Measurements from ENCODE around the gene NEMP2.
"Not testable (repeated sequence)": the region's sequence is repeated elsewhere in the genome, so short reads cannot be mapped to it uniquely, and the experiment has no call there.

Gene NEMP2

GRCh38 chr2:190489475-190489874 lies 45.0 kb downstream of the NEMP2 start:
- DNase-seq (ENCODE audit: low spot score): no peak

- no peak for DNase-seq (ENCODE audit: low spot score)
Measured at GRCh38 chr2:190488516-190489233, 45.8 kb downstream of the NEMP2 start.

GRCh38 chr2:190486037-190486623 lies 48.4 kb downstream of the NEMP2 start:
- no peak for DNase-seq (ENCODE audit: low spot score)

DNA sequence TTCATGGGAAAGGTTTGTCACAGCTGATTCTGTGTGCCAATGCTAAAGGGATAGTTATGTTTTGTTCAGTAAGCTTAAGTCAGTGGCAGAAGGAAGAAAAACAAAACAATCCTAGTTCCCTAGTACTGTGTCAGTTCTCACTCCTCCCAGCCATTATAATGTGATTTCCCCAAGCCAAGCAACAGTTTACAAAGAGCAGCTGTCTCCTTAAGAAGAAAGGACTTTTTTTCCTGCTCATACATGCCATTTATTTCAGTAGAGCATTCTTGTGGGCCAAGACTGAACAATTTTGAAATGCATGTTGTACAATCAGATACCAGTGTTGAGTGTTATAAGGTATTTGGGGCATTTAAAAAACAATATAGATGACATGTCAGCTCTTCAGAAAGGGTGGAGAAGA lies 52.1 kb downstream of the NEMP2 start:
- no peak for DNase-seq (ENCODE audit: low spot score)

DNA sequence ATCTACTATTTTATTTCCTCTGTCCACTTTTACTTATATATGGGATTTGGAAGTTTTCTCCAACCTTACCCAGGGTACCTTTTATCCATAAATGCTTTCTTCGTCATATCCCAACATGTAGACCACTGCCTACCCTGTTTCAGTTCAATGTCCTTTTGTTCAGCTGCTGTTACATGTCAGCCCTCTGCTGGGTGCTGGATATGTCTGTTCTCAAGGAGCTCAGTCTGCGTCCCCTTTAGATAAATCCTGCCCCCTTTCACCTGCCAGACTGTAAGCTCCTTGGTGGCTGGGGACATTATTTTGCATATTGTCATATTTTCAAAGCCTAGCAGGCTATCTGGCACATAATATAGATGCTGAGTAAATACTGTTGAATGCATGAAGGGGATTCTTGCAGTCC lies 53.2 kb downstream of the NEMP2 start:
- DNase-seq (ENCODE audit: low spot score): no peak

DNA sequence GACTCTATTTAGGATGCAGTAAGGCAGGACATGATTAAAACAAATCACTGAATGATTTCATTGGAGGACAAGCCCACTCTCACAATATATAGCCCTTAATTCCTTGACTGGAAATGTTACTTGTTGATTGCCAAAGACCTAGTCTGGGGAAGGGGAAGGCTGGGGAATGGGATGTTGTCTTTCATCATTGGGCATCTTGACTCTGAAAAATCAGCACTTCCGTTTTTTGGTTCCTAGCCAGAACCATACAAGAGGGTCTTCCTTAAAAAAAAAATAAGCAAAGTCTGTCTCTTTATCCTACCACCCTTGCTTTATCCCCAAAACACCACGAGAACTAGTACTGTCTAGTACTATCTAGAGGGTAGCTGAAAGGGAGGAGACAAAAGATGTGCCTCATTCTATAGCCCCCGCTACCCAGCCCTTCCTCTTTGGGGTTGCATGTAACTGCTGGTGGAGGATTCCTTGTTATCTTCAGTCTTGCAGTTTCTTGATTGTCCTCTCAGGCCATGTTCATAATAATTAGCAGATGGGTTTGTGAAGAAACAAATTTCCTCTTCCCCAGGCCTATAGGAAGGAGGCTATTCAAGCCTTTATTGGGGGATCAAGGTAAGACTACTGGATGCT lies 55.8 kb downstream of the NEMP2 start:
- DNase-seq (ENCODE audit: low spot score): no peak

DNA sequence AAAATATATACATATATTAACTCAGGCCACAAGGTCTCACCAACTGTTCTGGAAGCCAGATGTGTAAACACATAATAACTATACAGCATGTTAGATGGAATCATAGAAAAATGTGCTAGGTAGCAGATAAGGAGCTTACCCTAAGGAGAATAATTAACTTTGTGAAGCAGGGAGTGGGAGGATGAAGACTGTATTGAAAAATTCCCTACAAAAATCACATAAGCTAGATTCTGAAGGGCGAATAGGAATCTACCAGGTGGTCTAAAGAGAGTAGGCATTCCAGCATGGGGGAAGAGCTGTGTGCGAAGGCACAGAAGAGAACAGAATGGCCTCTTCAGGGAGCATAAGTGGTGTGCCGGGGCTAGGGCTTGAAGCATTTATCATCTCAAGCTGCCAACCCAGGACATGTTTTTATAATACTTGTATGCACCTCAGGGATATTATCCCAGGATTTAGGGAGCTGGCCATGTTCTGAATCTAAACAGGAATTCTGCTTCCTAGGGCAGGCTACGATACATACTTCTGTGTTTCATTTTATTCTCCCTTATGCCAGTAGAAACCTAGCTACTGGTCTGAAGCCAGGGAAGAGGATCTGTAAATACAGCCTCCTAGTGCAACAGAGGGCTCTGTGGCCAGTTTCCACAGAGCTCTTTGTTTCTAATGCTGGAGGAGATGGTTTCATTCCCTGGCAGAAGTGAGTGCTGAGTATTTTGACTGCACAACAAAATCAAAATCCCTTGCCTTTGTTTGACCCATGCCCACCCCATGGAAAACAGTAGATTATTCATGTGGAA lies 56.7 kb downstream of the NEMP2 start:
- DNase-seq (ENCODE audit: low spot score): no peak

- DNase-seq (ENCODE audit: low spot score): no peak
Measured at GRCh38 chr2:190470256-190470826, 64.2 kb downstream of the NEMP2 start.

GRCh38 chr2:190469771-190470170 lies 64.8 kb downstream of the NEMP2 start:
- DNase-seq (ENCODE audit: low spot score): peak; percentile 23

DNA sequence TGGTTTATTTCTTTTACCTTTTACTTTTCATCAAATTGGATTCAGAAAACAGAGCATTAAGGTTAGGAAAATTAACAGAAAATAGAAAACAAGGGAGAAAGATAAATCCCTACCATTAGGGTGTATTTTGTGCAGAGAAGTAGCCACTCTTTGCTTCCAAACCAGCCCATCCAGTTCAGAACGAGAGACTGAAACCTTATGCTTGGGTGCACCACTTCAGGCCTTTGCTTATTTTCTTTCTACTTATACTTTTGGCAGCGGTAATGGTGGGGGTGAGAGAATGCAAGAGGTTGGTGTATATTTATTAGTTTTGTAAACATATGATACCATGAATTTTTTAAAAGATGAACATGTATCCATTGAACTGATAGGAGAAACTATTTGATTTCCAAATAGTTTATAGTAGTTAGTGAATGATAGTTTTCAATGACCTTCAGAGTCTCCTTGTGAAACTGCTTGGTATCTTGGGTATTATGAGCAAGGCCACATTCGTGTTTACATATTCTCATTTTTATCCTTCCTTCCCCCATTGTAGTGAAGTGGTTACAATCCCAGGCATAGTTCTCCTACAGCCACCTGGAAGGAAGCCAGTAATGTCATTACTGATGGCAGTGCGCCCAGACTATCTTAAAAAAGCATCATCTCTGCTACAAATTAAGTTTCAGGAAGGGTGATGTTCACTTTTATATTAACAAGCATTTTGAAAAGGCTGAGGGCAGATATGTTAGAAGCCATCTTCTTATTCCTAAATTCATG lies 65.5 kb downstream of the NEMP2 start:
- DNase-seq (ENCODE audit: low spot score): peak; percentile 88

GRCh38 chr2:190468354-190468753 lies 66.2 kb downstream of the NEMP2 start:
- not testable (repeated sequence) for DNase-seq (ENCODE audit: low spot score)

DNA sequence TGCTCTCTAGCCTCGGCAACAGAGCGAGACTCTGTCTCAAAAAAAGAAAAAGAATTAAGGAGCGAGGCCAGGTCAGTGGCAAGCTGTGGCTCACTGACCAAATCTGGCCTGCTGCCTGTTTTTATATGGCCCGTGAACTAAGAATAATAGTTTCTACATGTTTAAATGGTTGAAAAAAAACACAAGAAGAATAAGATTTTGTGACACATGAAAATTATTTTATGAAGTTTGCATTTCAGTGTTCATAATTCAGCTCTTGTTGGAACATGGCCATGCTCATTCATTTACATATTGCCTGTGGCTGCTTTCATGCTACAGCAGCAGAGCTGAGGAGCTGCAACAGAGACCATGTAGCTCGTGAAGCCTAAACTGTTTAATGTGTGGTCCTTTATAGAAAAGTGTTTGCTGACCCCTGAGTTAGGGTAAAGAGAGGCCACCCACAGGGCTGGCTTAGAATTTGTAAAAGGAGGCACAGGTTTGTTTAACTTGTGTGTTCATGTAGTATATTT lies 66.9 kb downstream of the NEMP2 start:
- DNase-seq (ENCODE audit: low spot score): no peak

GRCh38 chr2:190466819-190467446 lies 67.6 kb downstream of the NEMP2 start:
- no peak for DNase-seq (ENCODE audit: low spot score)

GRCh38 chr2:190465060-190465459 lies 69.5 kb downstream of the NEMP2 start:
- no peak for DNase-seq (ENCODE audit: low spot score)

- no peak for DNase-seq (ENCODE audit: low spot score)
Measured at GRCh38 chr2:190462611-190463010, 71.9 kb downstream of the NEMP2 start.

GRCh38 chr2:190462181-190462580 lies 72.3 kb downstream of the NEMP2 start:
- DNase-seq (ENCODE audit: low spot score): no peak

DNA sequence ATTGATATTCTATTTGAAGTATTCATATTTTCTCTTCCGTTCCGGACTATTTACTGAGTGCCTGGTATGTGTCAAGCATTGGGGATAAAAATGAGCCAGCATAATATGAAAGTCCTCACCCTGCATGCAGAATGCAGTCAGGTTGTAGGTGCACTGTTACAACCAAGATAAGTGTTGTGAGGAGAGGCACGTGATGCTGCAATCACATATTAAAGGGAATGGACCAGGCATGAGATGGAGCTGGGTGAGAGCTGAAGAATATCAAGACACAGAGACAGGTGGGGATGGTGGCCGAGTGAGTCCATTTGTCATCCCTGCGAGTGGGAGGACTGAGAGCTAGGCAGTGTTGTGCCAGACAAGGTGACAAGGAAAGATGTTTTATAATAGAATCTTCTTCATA lies 74.0 kb downstream of the NEMP2 start:
- DNase-seq (ENCODE audit: low spot score): no peak

GRCh38 chr2:190459881-190460280 lies 74.6 kb downstream of the NEMP2 start:
- DNase-seq (ENCODE audit: low spot score): no peak

DNA sequence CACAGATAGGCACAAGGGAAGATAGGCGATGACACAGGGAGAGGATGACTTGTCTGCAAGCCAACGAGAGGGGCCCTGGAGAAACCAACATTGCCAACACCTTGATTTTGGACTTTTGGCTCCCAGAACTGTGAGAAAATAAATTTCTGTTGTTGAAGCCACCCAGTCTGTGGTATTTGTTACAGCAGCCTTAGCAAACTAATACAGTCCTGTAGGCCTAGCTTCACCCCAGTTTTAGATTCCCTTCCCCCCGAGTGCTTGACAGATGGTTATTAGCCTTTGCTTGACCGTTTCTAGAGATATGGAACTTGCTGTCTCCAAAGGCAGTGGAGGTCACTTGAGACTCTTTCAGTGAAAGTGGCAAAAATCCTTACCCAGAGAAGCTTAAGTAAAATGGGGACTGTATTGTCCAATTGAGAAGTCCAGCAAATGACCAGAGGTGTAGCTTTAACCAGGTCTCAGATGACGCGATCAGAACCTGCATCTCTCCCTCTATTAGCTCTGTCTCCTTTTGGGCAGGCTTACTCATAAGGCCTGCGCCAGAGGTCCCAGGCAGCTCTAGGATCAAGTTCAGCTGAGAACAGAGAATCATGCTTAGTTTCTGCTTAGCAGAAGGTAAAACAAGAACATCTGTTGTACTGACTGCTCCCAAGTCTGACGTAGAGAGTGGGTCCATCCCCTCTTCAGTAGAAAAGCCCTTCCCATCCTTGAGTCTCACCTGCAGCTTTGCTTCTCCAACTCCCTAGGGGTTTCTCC lies 76.0 kb downstream of the NEMP2 start:
- DNase-seq (ENCODE audit: low spot score): no peak

DNA sequence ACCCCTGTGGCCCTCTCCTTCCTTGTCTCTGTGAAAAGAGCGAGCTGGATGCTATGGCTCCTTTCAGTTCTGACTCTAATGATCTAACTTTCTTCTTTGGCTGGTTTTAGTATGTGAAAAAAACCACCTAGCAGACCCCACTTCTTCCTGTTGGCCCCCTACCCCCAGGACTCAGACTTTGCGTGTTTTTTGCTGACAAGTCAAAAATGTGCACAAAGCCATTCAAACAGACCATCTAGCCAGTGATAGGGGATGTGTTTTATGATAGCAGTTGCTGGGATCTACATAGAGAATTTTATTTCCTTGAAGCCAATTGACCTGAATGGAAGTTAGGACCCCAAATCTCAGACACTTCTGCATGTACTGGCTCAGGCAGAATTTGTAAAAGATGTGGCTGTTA lies 77.3 kb downstream of the NEMP2 start:
- DNase-seq (ENCODE audit: low spot score): no peak

Measured in AG20443 (cell line).